ENCODE results near the gene GAK.

GRCh38 chr4:859496-859895, 72.6 kb downstream of the GAK start:
- TF ChIP-seq CTCF (IDR thresholded peaks at IDR 0.05; ENCODE audit: borderline replicate concordance, extremely low read depth, low read length, poor library complexity, severe bottlenecking) (no peak), EZH2 (IDR thresholded peaks at IDR 0.05; ENCODE audit: borderline replicate concordance, low read depth, low read length, severe bottlenecking) (no peak)
